HCT116 (cell line): Measurements from ENCODE around the gene POC1B.

Experiments used
- CEBPB ChIP-seq: IDR thresholded peaks from 2 replicates; pipeline ENCODE4 v1.6.1; 2012; ENCODE audit warnings: low read depth
- ELF1 ChIP-seq: IDR thresholded peaks from 2 replicates; pipeline ENCODE4 v1.6.1; 2012; ENCODE audit warnings: low read depth, borderline replicate concordance
- EZH2 ChIP-seq: fragments of 200-600 bp; sonication (generic); IDR thresholded peaks from 2 replicates; pipeline ENCODE4 v1.6.1; 2017; ENCODE audit warnings: antibody characterized with exemption, mixed run types
- EZH2phosphoT487 ChIP-seq: fragments of 200-600 bp; IDR thresholded peaks from 2 replicates; pipeline ENCODE4 v1.6.1; 2018; ENCODE audit warnings: antibody characterized with exemption, borderline replicate concordance
- JUND ChIP-seq: IDR thresholded peaks from 2 replicates; pipeline ENCODE4 v1.6.1; 2012
- POLR2A ChIP-seq: IDR thresholded peaks from 2 replicates; pipeline ENCODE4 v1.7.0; 2011; ENCODE audit warnings: borderline replicate concordance; ENCODE audit not compliant: insufficient read depth, insufficient read length; ENCODE audit errors: extremely low read depth
- POLR2AphosphoS5 ChIP-seq: IDR thresholded peaks from 2 replicates; pipeline ENCODE4 v1.6.1; 2011; ENCODE audit warnings: mild to moderate bottlenecking, low read depth, low read length, moderate library complexity
- SRF ChIP-seq: IDR thresholded peaks from 2 replicates; pipeline ENCODE4 v1.6.1; 2012; ENCODE audit warnings: low read depth
- TF ChIP-seq, protein P1 (sequence below), 3 experiments: fragments of 200-600 bp in 1 of 3; sonication (generic) in 1 of 3; IDR thresholded peaks in 2 of 3; conservative IDR thresholded peaks in 1 of 3; 2 replicates each; pipeline ENCODE4 v1.5.1; 2012 to 2017; ENCODE audit warnings: low read depth in 2 of 3, low read length in 2 of 3, antibody characterized with exemption in 1 of 3, borderline replicate concordance in 1 of 3, control low read depth in 1 of 3, mild to moderate bottlenecking in 1 of 3, mixed read lengths in 1 of 3, mixed run types in 1 of 3, moderate library complexity in 1 of 3; ENCODE audit not compliant: insufficient read depth in 1 of 3
- TF ChIP-seq, protein P2 (sequence below): IDR thresholded peaks from 2 replicates; pipeline ENCODE4 v1.6.1; 2012
- TF ChIP-seq, protein P3 (sequence below): IDR thresholded peaks from 2 replicates; pipeline ENCODE4 v1.6.1; 2011; ENCODE audit warnings: mild to moderate bottlenecking, low read length, moderate library complexity; ENCODE audit not compliant: insufficient replicate concordance; ENCODE audit errors: extremely low read depth

DNA sequence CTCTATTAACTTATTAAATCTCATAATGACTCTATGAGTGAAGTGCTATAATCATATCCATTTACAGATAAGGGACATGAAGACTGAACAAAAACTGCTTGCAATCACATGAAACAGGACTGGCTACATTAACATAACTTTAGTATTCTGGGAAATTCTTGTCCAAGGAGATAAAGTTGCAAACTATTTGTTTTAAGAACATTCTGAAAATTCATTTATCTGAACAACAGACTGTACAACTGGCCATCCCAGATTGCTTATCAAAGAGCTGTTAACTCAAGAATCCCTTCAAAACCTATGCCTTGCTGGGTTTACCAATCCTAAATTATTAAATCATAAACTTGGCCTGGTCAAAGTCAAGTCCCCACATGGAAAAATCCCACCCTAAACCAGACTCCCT, 39.2 kb upstream of the POC1B start:
- TF ChIP-seq, protein P1, sequence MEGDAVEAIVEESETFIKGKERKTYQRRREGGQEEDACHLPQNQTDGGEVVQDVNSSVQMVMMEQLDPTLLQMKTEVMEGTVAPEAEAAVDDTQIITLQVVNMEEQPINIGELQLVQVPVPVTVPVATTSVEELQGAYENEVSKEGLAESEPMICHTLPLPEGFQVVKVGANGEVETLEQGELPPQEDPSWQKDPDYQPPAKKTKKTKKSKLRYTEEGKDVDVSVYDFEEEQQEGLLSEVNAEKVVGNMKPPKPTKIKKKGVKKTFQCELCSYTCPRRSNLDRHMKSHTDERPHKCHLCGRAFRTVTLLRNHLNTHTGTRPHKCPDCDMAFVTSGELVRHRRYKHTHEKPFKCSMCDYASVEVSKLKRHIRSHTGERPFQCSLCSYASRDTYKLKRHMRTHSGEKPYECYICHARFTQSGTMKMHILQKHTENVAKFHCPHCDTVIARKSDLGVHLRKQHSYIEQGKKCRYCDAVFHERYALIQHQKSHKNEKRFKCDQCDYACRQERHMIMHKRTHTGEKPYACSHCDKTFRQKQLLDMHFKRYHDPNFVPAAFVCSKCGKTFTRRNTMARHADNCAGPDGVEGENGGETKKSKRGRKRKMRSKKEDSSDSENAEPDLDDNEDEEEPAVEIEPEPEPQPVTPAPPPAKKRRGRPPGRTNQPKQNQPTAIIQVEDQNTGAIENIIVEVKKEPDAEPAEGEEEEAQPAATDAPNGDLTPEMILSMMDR (IDR thresholded peaks at IDR 0.05 in 2 of 3, conservative IDR thresholded peaks at IDR 0.05 in 1 of 3; ENCODE audit: borderline replicate concordance in 1 of 3, insufficient read depth in 1 of 3, low read depth in 2 of 3, low read length in 2 of 3): no peak
- TF ChIP-seq POLR2A (no peak), EZH2 (no peak), POLR2AphosphoS5 (no peak), SRF (no peak), EZH2phosphoT487 (no peak), ELF1 (no peak), CEBPB (no peak), JUND (no peak)
- TF ChIP-seq, protein P2, sequence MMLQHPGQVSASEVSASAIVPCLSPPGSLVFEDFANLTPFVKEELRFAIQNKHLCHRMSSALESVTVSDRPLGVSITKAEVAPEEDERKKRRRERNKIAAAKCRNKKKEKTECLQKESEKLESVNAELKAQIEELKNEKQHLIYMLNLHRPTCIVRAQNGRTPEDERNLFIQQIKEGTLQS: no peak
- TF ChIP-seq, protein P3, sequence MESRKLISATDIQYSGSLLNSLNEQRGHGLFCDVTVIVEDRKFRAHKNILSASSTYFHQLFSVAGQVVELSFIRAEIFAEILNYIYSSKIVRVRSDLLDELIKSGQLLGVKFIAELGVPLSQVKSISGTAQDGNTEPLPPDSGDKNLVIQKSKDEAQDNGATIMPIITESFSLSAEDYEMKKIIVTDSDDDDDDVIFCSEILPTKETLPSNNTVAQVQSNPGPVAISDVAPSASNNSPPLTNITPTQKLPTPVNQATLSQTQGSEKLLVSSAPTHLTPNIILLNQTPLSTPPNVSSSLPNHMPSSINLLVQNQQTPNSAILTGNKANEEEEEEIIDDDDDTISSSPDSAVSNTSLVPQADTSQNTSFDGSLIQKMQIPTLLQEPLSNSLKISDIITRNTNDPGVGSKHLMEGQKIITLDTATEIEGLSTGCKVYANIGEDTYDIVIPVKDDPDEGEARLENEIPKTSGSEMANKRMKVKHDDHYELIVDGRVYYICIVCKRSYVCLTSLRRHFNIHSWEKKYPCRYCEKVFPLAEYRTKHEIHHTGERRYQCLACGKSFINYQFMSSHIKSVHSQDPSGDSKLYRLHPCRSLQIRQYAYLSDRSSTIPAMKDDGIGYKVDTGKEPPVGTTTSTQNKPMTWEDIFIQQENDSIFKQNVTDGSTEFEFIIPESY: no peak
